Mesenchymal stem cell (in vitro differentiated cells and primary cell): Measurements from ENCODE around the gene GALNT10.

Experiments used
- DNase-seq: peaks from one replicate; pipeline ENCODE4 v3.0.0-alpha.2; 2013
- H2AFZ ChIP-seq: one replicate; pipeline ENCODE4 v1.6.1; 2013; ENCODE audit warnings: low read depth, mild to moderate bottlenecking, control low read depth, inconsistent platforms, low read length, moderate library complexity
- H2AK5ac ChIP-seq: 2 replicates; pipeline ENCODE4 v1.6.1; 2013; ENCODE audit warnings: low read length, moderate library complexity, mild to moderate bottlenecking, inconsistent platforms; ENCODE audit not compliant: severe bottlenecking
- H2BK120ac ChIP-seq: one replicate; pipeline ENCODE4 v1.6.1; 2013; ENCODE audit warnings: low read depth, mild to moderate bottlenecking, inconsistent platforms, low read length, moderate library complexity
- H2BK12ac ChIP-seq, 2 experiments: one replicate each; pipeline ENCODE4 v1.6.1; 2013; ENCODE audit warnings: inconsistent platforms in 2 of 2, low read length in 2 of 2, mild to moderate bottlenecking in 2 of 2, moderate library complexity in 2 of 2, control low read depth in 1 of 2
- H2BK15ac ChIP-seq: one replicate; pipeline ENCODE4 v1.6.1; 2013; ENCODE audit warnings: mild to moderate bottlenecking, low read depth, inconsistent platforms; ENCODE audit not compliant: poor library complexity, severe bottlenecking
- H2BK5ac ChIP-seq: 2 replicates; pipeline ENCODE4 v1.6.1; 2013; ENCODE audit warnings: low read depth, mild to moderate bottlenecking, low read length, control low read depth, inconsistent platforms; ENCODE audit not compliant: poor library complexity, severe bottlenecking
- H3K14ac ChIP-seq, 2 experiments: one replicate each; pipeline ENCODE4 v1.6.1; 2013; ENCODE audit warnings: inconsistent platforms in 2 of 2, low read length in 2 of 2, control low read depth in 1 of 2, mild to moderate bottlenecking in 1 of 2, moderate library complexity in 1 of 2
- H3K18ac ChIP-seq, 2 experiments: one replicate each; pipeline ENCODE4 v1.6.1; 2013; ENCODE audit warnings: inconsistent platforms in 2 of 2, low read length in 2 of 2, control low read depth in 1 of 2, low read depth in 1 of 2, mild to moderate bottlenecking in 1 of 2
- H3K23ac ChIP-seq, 2 experiments: one replicate each; pipeline ENCODE4 v1.6.1; 2013; ENCODE audit warnings: inconsistent platforms in 2 of 2, low read length in 2 of 2, mild to moderate bottlenecking in 2 of 2, moderate library complexity in 2 of 2, control low read depth in 1 of 2
- H3K27ac ChIP-seq: 2 replicates; pipeline ENCODE4 v1.5.1; 2013; ENCODE audit warnings: mild to moderate bottlenecking, moderate library complexity, low read length, control low read depth, inconsistent platforms; ENCODE audit not compliant: poor library complexity, severe bottlenecking
- H3K27me3 ChIP-seq, 2 experiments: 2 replicates each; pipeline versions ENCODE4 v1.6.1 to v1.7.0; 2013; ENCODE audit warnings: low read length in 2 of 2, mild to moderate bottlenecking in 2 of 2, moderate library complexity in 2 of 2, control low read depth in 1 of 2, inconsistent platforms in 1 of 2; ENCODE audit not compliant: control insufficient read depth in 1 of 2, insufficient read depth in 1 of 2
- H3K36me3 ChIP-seq, 2 experiments: 2 replicates each; pipeline versions ENCODE4 v1.6.1 to v1.7.0; 2013; ENCODE audit warnings: low read length in 2 of 2, control low read depth in 1 of 2, inconsistent platforms in 1 of 2, low read depth in 1 of 2, mild to moderate bottlenecking in 1 of 2; ENCODE audit not compliant: insufficient read depth in 2 of 2, control insufficient read depth in 1 of 2
- H3K4ac ChIP-seq, 2 experiments: one replicate each; pipeline ENCODE4 v1.6.1; 2013; ENCODE audit warnings: inconsistent platforms in 2 of 2, low read length in 2 of 2, mild to moderate bottlenecking in 2 of 2, moderate library complexity in 2 of 2, control low read depth in 1 of 2, low read depth in 1 of 2
- H3K4me1 ChIP-seq: 2 replicates; pipeline ENCODE4 v1.6.1; 2013; ENCODE audit warnings: low read depth, low read length, control low read depth; ENCODE audit not compliant: control insufficient read depth, insufficient read depth
- H3K4me2 ChIP-seq: 2 replicates; pipeline ENCODE4 v1.6.1; 2013; ENCODE audit warnings: low read length, mild to moderate bottlenecking, inconsistent platforms; ENCODE audit not compliant: poor library complexity, severe bottlenecking
- H3K4me3 ChIP-seq, 2 experiments: 2 replicates each; pipeline versions ENCODE4 v1.5.1 to v1.7.0; 2013; ENCODE audit warnings: low read length in 2 of 2, mild to moderate bottlenecking in 2 of 2, control low read depth in 1 of 2, low read depth in 1 of 2; ENCODE audit not compliant: insufficient read depth in 1 of 2
- H3K79me1 ChIP-seq: replicated peaks from 2 replicates; pipeline ENCODE4 v1.6.1; 2013; ENCODE audit warnings: mild to moderate bottlenecking, control low read depth, low read length, inconsistent platforms; ENCODE audit not compliant: poor library complexity, severe bottlenecking
- H3K9ac ChIP-seq: 2 replicates; pipeline ENCODE4 v1.7.0; 2013; ENCODE audit warnings: mild to moderate bottlenecking, low read length, moderate library complexity
- H3K9me3 ChIP-seq: 2 replicates; pipeline ENCODE4 v1.7.0; 2013; ENCODE audit warnings: mild to moderate bottlenecking, low read length; ENCODE audit not compliant: control insufficient read depth
- H4K8ac ChIP-seq: one replicate; pipeline ENCODE4 v1.6.1; 2013; ENCODE audit warnings: inconsistent platforms, mild to moderate bottlenecking, low read length, moderate library complexity
- H4K91ac ChIP-seq: one replicate; pipeline ENCODE4 v1.6.1; 2013; ENCODE audit warnings: mild to moderate bottlenecking, low read length, inconsistent platforms
- WGBS: methylation state at CpG from one replicate; pipeline ENCODE4 v1.1.7; 2013; ENCODE audit warnings: mixed read lengths; 5-methylcytosine and 5-hydroxymethylcytosine counted together

Gene GALNT10

DNA sequence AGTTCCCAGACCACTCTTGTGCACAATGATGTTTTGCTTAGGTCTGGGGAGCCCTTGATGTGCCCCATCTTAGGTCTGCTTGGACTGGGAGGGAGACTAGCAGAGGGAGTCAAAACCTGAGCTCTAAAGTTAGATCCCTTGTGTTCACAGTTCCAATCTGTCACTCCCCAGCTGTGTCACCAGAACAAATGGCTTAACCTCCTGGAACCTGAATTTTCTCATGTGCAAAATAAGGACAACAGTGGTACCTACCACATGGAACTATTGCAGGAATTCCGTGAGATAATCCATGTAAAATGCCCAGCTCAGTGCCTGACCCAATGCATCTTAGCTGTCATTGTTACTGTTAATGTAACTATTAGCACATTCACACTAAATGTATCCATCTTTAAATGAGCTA lies 45.5 kb downstream of the GALNT10 start:
- Histone ChIP-seq H4K8ac (no peak overlapping the region), H4K91ac (no peak overlapping the region), H3K36me3 (no peaks in the 10 kb centered on the region), H3K9ac (no peak overlapping the region), H2AK5ac (no peak overlapping the region), H3K9me3 (no peaks in the 10 kb centered on the region), H3K27me3 (no peaks in the 10 kb centered on the region), H3K79me1 (peaks cover 51% of the 10 kb centered on the region), H3K4me3 (no peak overlapping the region), H3K4me2 (no peak overlapping the region), H3K27ac (no peak overlapping the region), H2BK5ac (no peak overlapping the region), H3K4ac (no peak overlapping the region), H2AFZ (no peak overlapping the region), H2BK15ac (no peak overlapping the region), H3K4me1 (peaks cover 8% of the 10 kb centered on the region), H3K23ac (no peak overlapping the region), H3K14ac (no peak overlapping the region), H3K18ac (no peak overlapping the region), H2BK12ac (no peak overlapping the region), H2BK120ac (no peak overlapping the region)
- 100% methylated on average over 1 of the region's 1 CpG for WGBS
- DNase-seq: no peak

DNA sequence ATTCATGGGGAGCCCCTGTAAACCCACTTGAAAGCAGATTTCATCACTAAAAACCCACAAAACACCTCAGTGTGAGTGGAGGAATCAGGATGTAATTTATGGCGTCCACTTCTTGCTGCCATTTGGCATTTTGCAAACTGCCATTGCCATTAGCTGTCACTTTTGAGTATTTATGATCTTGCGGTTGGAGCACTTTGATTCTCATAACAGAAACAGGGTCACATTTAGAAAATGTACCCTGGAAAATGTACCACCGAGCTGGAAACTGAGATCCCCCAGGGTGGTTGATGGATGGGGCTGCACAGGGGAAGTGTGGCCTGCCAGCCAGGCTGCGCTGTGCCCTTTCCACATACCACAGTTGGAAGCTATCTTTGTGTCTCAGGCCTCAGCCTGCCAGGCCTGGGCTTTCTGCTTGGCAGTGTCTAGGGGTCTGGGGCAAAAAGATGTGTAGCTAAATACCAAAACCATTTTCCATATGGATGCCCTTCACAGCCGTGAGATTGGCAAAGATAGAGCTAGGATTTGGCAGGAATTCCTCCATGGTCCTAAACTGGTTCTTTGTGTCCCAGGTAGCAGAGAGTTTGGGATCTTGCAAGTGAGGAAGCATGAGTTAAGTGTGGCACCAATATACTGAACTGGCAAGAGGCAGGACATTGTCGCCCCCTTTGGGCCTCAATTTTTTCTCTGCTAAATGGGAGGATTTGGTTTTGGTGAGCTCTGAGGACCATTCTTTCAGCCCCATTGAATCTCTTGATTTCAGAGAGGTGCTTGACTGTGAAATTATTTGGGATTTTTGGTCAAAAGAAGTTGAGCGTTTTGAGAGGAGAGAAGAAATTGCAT lies 46.2 kb downstream of the GALNT10 start:
- Histone ChIP-seq H3K9ac (no peak overlapping the region), H2BK15ac (no peak overlapping the region), H2BK120ac (no peak overlapping the region), H3K9me3 (no peaks in the 10 kb centered on the region), H4K91ac (no peak overlapping the region), H3K4me1 (peaks cover 8% of the 10 kb centered on the region), H2AK5ac (no peak overlapping the region), H3K27ac (no peak overlapping the region), H3K4ac (no peak overlapping the region), H2BK12ac (no peak overlapping the region), H3K14ac (no peak overlapping the region), H2BK5ac (no peak overlapping the region), H3K79me1 (peaks cover 47% of the 10 kb centered on the region), H3K4me3 (no peak overlapping the region), H3K18ac (no peak overlapping the region), H3K23ac (no peak overlapping the region), H3K36me3 (no peaks in the 10 kb centered on the region), H2AFZ (no peak overlapping the region), H3K4me2 (no peak overlapping the region), H4K8ac (no peak overlapping the region), H3K27me3 (no peaks in the 10 kb centered on the region)
- no peak for DNase-seq
- 83% methylated on average over 6 of the region's 7 CpGs for WGBS

DNA sequence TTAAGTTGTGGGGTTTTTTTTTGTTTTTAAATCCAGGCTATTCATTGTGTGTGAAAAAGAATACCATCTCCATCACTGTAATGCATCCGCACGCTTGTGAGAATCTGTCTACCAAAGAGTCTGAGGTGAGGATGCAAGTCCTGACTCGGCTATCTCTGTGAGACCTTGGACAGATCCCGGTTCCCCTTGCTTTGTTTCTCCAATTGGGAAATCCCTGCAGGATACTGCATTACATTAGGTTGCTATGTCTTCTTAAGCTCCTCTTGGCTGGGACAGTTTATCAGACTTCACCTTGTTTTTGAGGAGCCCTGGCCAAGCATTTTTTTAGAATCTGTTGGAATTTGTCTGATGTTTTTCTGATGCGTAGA lies 46.8 kb downstream of the GALNT10 start:
- Histone ChIP-seq H3K79me1 (peaks cover 51% of the 10 kb centered on the region), H2BK5ac (no peak overlapping the region), H3K4me3 (no peak overlapping the region), H3K9me3 (no peaks in the 10 kb centered on the region), H3K4ac (no peak overlapping the region), H3K18ac (no peak overlapping the region), H3K36me3 (no peaks in the 10 kb centered on the region), H3K4me2 (no peak overlapping the region), H4K91ac (no peak overlapping the region), H4K8ac (no peak overlapping the region), H2AK5ac (no peak overlapping the region), H3K14ac (no peak overlapping the region), H2BK15ac (no peak overlapping the region), H3K27ac (no peak overlapping the region), H3K9ac (no peak overlapping the region), H3K23ac (no peak overlapping the region), H2BK12ac (no peak overlapping the region), H2BK120ac (no peak overlapping the region), H2AFZ (no peak overlapping the region), H3K27me3 (no peaks in the 10 kb centered on the region), H3K4me1 (peaks cover 8% of the 10 kb centered on the region)
- no peak for DNase-seq
- over 99% methylated on average over 5 of the region's 5 CpGs for WGBS

DNA sequence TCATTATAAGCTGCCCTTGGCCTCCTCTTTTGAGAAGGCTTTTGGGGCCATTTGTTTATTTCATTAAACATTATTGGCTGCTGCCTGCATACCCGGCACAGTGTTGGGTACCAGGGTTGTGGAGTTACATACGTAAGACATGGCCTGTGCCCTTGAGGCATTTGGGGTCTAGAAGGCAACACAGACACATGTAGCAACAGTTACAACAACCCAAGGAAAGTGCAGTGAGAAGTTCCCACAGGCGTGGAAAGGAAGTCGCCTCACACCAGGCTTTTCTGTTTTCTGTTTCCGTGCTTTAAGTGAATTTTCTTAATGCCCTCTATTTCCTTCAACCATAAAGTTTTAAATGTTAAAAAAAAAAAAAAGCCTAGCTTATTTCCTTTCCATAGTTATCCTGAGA lies 47.4 kb downstream of the GALNT10 start:
- no peak overlapping the region for H3K9ac ChIP-seq
- H3K9me3 ChIP-seq: no peaks in the 10 kb centered on the region
- no peak overlapping the region for H3K4me3 ChIP-seq
- DNase-seq: no peak
- H2BK12ac ChIP-seq: no peak overlapping the region
- peaks cover 51% of the 10 kb centered on the region for H3K79me1 ChIP-seq
- no peaks in the 10 kb centered on the region for H3K36me3 ChIP-seq
- H4K91ac ChIP-seq: no peak overlapping the region
- H3K4ac ChIP-seq: no peak overlapping the region
- H2BK15ac ChIP-seq: no peak overlapping the region
- no peak overlapping the region for H3K27ac ChIP-seq
- H2BK5ac ChIP-seq: no peak overlapping the region
- no peak overlapping the region for H2BK120ac ChIP-seq
- H3K14ac ChIP-seq: no peak overlapping the region
- H3K23ac ChIP-seq: no peak overlapping the region
- peaks cover 8% of the 10 kb centered on the region for H3K4me1 ChIP-seq
- H2AK5ac ChIP-seq: no peak overlapping the region
- no peaks in the 10 kb centered on the region for H3K27me3 ChIP-seq
- no peak overlapping the region for H3K18ac ChIP-seq
- WGBS: 87% methylated on average over 4 of the region's 5 CpGs
- H3K4me2 ChIP-seq: no peak overlapping the region
- H4K8ac ChIP-seq: no peak overlapping the region
- H2AFZ ChIP-seq: no peak overlapping the region
